ENCODE results near the gene HTT-AS. TPM values are rescaled to one million over a fixed set of nuclear protein-coding genes. Genes with fewer than 3 reads are reported as not detected.

HTT-AS gene
- total and polyA plus RNA-seq, 2 of the 13 experiments (the other 11 are each of a cell fraction or from before 2014, with no cell fraction given), result not detected

DNA sequence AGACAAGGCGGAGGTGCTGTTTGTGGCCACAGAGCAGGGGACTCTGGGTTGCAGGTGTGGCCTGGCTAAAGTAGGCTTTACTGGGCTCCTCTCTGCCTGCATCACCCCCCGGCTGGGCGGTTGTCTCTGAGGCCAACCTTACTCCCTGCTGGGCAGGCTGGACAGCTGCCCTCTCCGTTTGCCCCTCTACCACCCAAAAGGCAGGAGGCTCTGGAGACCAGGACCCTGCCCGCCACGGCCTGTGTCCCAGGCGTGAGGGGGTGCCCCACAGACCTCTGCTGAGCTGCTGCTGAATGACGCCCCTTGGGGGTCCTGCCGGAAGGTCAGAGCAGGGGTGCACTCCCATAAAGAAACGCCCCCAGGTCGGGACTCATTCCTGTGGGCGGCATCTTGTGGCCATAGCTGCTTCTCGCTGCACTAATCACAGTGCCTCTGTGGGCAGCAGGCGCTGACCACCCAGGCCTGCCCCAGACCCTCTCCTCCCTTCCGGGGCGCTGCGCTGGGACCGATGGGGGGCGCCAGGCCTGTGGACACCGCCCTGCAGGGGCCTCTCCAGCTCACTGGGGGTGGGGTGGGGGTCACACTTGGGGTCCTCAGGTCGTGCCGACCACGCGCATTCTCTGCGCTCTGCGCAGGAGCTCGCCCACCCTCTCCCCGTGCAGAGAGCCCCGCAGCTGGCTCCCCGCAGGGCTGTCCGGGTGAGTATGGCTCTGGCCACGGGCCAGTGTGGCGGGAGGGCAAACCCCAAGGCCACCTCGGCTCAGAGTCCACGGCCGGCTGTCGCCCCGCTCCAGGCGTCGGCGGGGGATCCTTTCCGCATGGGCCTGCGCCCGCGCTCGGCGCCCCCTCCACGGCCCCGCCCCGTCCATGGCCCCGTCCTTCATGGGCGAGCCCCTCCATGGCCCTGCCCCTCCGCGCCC is 920 bp downstream of the HTT-AS start (continued):
- no peak for TF ChIP-seq ZNF674 (CRISPR knock-in tag; IDR thresholded peaks at IDR 0.05; ENCODE audit: low read depth)
- TF ChIP-seq, protein P1, sequence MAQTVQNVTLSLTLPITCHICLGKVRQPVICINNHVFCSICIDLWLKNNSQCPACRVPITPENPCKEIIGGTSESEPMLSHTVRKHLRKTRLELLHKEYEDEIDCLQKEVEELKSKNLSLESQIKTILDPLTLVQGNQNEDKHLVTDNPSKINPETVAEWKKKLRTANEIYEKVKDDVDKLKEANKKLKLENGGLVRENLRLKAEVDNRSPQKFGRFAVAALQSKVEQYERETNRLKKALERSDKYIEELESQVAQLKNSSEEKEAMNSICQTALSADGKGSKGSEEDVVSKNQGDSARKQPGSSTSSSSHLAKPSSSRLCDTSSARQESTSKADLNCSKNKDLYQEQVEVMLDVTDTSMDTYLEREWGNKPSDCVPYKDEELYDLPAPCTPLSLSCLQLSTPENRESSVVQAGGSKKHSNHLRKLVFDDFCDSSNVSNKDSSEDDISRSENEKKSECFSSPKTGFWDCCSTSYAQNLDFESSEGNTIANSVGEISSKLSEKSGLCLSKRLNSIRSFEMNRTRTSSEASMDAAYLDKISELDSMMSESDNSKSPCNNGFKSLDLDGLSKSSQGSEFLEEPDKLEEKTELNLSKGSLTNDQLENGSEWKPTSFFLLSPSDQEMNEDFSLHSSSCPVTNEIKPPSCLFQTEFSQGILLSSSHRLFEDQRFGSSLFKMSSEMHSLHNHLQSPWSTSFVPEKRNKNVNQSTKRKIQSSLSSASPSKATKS (CRISPR knock-in tag; IDR thresholded peaks at IDR 0.05), result no peak
- peak; percentile 58; the same call in 1 of the 2 replicates for TF ChIP-seq ZFX (CRISPR knock-in tag; IDR thresholded peaks at IDR 0.05; ENCODE audit: low read depth)
- no peak for TF ChIP-seq NR1H2 (CRISPR knock-in tag; IDR thresholded peaks at IDR 0.05; ENCODE audit: borderline replicate concordance, low read depth)
- no peak for TF ChIP-seq ZNF572 (CRISPR knock-in tag; IDR thresholded peaks at IDR 0.05)
- no peak for TF ChIP-seq KMT2A (CRISPR knock-in tag; IDR thresholded peaks at IDR 0.05)
- no peak for TF ChIP-seq NFIB (CRISPR knock-in tag; IDR thresholded peaks at IDR 0.05; ENCODE audit: borderline replicate concordance)
- no peak for TF ChIP-seq ZFP82 (CRISPR knock-in tag; IDR thresholded peaks at IDR 0.05; ENCODE audit: borderline replicate concordance)
- no peak for TF ChIP-seq NCOA1 (CRISPR knock-in tag; IDR thresholded peaks at IDR 0.05)
- no peak for TF ChIP-seq ZNF224 (CRISPR knock-in tag; IDR thresholded peaks at IDR 0.05)
- TF ChIP-seq ZNF678 (CRISPR knock-in tag; IDR thresholded peaks at IDR 0.05), result no peak
- TF ChIP-seq ZSCAN5A (CRISPR knock-in tag; IDR thresholded peaks at IDR 0.05; ENCODE audit: borderline replicate concordance), result no peak
- 0 out of 2 replicates have a peak, but pooled peaks have one; percentile 17 for TF ChIP-seq GTF2F1 (IDR thresholded peaks at IDR 0.05; ENCODE audit: low read length)
- no peak for TF ChIP-seq ATF3 (CRISPR knock-in tag; IDR thresholded peaks at IDR 0.05)
- TF ChIP-seq RFX3 (CRISPR knock-in tag; IDR thresholded peaks at IDR 0.05), result no peak
- TF ChIP-seq NFYB (CRISPR knock-in tag; IDR thresholded peaks at IDR 0.05), result no peak
- TF ChIP-seq KLF6 (CRISPR knock-in tag; IDR thresholded peaks at IDR 0.05), result no peak
- no peak for TF ChIP-seq MAFF (IDR thresholded peaks at IDR 0.05; ENCODE audit: low read depth, low read length)
- TF ChIP-seq ZMAT5 (CRISPR knock-in tag; IDR thresholded peaks at IDR 0.05; ENCODE audit: borderline replicate concordance, low read depth), result no peak
- TF ChIP-seq, protein P2, sequence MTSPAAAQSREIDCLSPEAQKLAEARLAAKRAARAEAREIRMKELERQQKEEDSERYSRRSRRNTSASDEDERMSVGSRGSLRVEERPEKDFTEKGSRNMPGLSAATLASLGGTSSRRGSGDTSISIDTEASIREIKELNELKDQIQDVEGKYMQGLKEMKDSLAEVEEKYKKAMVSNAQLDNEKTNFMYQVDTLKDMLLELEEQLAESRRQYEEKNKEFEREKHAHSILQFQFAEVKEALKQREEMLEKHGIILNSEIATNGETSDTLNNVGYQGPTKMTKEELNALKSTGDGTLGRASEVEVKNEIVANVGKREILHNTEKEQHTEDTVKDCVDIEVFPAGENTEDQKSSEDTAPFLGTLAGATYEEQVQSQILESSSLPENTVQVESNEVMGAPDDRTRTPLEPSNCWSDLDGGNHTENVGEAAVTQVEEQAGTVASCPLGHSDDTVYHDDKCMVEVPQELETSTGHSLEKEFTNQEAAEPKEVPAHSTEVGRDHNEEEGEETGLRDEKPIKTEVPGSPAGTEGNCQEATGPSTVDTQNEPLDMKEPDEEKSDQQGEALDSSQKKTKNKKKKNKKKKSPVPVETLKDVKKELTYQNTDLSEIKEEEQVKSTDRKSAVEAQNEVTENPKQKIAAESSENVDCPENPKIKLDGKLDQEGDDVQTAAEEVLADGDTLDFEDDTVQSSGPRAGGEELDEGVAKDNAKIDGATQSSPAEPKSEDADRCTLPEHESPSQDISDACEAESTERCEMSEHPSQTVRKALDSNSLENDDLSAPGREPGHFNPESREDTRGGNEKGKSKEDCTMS (CRISPR knock-in tag; conservative IDR thresholded peaks at IDR 0.05), result no peak
- no peak for TF ChIP-seq ATF7 (IDR thresholded peaks at IDR 0.05)
- no peak for TF ChIP-seq ATF7 (CRISPR knock-in tag; IDR thresholded peaks at IDR 0.05)
- TF ChIP-seq PHF21A (CRISPR knock-in tag; IDR thresholded peaks at IDR 0.05), result 0 out of 2 replicates have a peak, but pooled peaks have one; percentile 21
- TF ChIP-seq ZKSCAN5 (CRISPR knock-in tag; IDR thresholded peaks at IDR 0.05), result no peak
